Measurements from ENCODE around the gene NIF3L1.

NIF3L1 gene

GRCh38 chr2:200847939-200848338, 41.2 kb upstream of the NIF3L1 start:
- H3K4me3 ChIP-seq (replicated peaks; ENCODE audit: low read depth, low read length) = no peak overlapping the region
- no peak for TF ChIP-seq CTCF (IDR thresholded peaks at IDR 0.05; ENCODE audit: low read length, missing control alignments)
- no peak for DNase-seq (ENCODE audit: low read depth)

- DNase-seq (ENCODE audit: low read depth) = no peak
- no peak overlapping the region for H3K4me3 ChIP-seq (replicated peaks; ENCODE audit: low read depth, low read length)
- TF ChIP-seq CTCF (IDR thresholded peaks at IDR 0.05; ENCODE audit: low read length, missing control alignments) = no peak
Observed at GRCh38 chr2:200850512-200851256, 38.5 kb upstream of the NIF3L1 start.

- no peak for TF ChIP-seq CTCF (IDR thresholded peaks at IDR 0.05; ENCODE audit: low read length, missing control alignments)
- DNase-seq (ENCODE audit: low read depth) = no peak
- no peak overlapping the region for H3K4me3 ChIP-seq (replicated peaks; ENCODE audit: low read depth, low read length)
Observed at GRCh38 chr2:200851398-200852248, 37.5 kb upstream of the NIF3L1 start.

DNA sequence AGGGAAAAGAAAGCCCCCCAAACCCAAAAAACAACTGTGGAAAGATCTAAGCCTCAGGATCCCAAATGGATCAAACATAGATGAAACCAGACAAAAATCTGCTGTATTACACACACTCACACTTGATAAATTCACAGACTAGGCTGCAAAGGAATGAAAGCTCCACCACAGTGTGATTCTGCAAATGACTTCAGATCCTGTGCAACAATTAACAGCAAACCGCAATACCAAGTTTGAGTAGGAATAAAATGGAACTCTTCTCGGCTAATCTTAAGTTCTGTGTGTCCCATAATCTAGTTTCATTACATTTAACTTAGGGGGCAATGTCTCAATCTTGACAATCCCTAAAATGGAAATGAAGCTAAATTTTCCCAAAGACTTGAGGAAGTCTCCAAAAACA, 36.6 kb upstream of the NIF3L1 start:
- no peak overlapping the region for H3K4me3 ChIP-seq (replicated peaks; ENCODE audit: low read depth, low read length)
- no peak for TF ChIP-seq CTCF (IDR thresholded peaks at IDR 0.05; ENCODE audit: low read length, missing control alignments)
- DNase-seq (ENCODE audit: low read depth) = no peak

- DNase-seq (ENCODE audit: low read depth) = no peak
- H3K4me3 ChIP-seq (replicated peaks; ENCODE audit: low read depth, low read length) = no peak overlapping the region
- no peak for TF ChIP-seq CTCF (IDR thresholded peaks at IDR 0.05; ENCODE audit: low read length, missing control alignments)
Observed at GRCh38 chr2:200856806-200857205, 32.4 kb upstream of the NIF3L1 start.

GRCh38 chr2:200860092-200860795, 28.9 kb upstream of the NIF3L1 start:
- peak; percentile 39 for DNase-seq (ENCODE audit: low read depth)
- no peak for TF ChIP-seq CTCF (IDR thresholded peaks at IDR 0.05; ENCODE audit: low read length, missing control alignments)
- H3K4me3 ChIP-seq (replicated peaks; ENCODE audit: low read depth, low read length) = peak overlapping the region; percentile 98

Data from fibroblast of pulmonary artery (primary cell).